Gastrocnemius medialis (tissue), 4 donors: ENCODE data around the gene PTPRN2.

Experiments used
- CTCF ChIP-seq, 5 experiments: fragments of 450-650 bp in 3 of 5; fragments of 200-600 bp in 2 of 5; sonication (generic) in 2 of 5; IDR thresholded peaks in 4 of 5; conservative IDR thresholded peaks in 1 of 5; 1 replicate in 4 of 5; 2 replicates in 1 of 5; pipeline ENCODE4 v1.5.1; 2016 to 2019; ENCODE audit warnings: antibody characterized with exemption in 5 of 5, mild to moderate bottlenecking in 3 of 5, moderate library complexity in 3 of 5
- POLR2A ChIP-seq, 2 donors: fragments of 450-650 bp; IDR thresholded peaks; one replicate each; pipeline ENCODE4 v1.6.1; 2017; ENCODE audit warnings: antibody characterized with exemption in 2 of 2, mild to moderate bottlenecking in 2 of 2, moderate library complexity in 2 of 2

GRCh38 chr7:157814931-157815705 is 772.5 kb downstream of the PTPRN2 start:
- TF ChIP-seq CTCF (IDR thresholded peaks at IDR 0.05 in 4 of 5, conservative IDR thresholded peaks at IDR 0.05 in 1 of 5) (no peak), POLR2A (IDR thresholded peaks at IDR 0.05) (no peak)
